Measurements from ENCODE around the gene SOX1. TPM values are rescaled to one million over a fixed set of nuclear protein-coding genes. Genes with fewer than 3 reads are reported as not detected.
A peak's percentile ranks its signal among the peaks of the same experiment; 100 is the strongest.

SOX1 gene
- total and polyA plus RNA-seq, 8 donors: 0.08 TPM; not detected in 7

GRCh38 chr13:112112534-112113276, 45.8 kb downstream of the SOX1 start:
- Histone ChIP-seq H3K4me1 (no peaks in the 10 kb centered on the region), H3K27me3 (peaks cover 26 to 93% of the 10 kb centered on the region in 2 donors), H3K27ac (no peak overlapping the region), H3K9me3 (no peaks in the 10 kb centered on the region), H3K4me3 (no peak overlapping the region), H3K36me3 (no peaks in the 10 kb centered on the region)
- ATAC-seq: no peak
- no peak for DNase-seq
- TF ChIP-seq CTCF (IDR thresholded peaks at IDR 0.05): no peak
- intact Hi-C loops (cut with DNase I): no loop called here

- Histone ChIP-seq H3K36me3 (no peaks in the 10 kb centered on the region), H3K27ac (no peak overlapping the region), H3K27me3 (peaks cover 20 to 93% of the 10 kb centered on the region in 2 donors), H3K4me3 (no peak overlapping the region), H3K9me3 (no peaks in the 10 kb centered on the region), H3K4me1 (no peaks in the 10 kb centered on the region)
- intact Hi-C loops (cut with DNase I): no loop called here
- TF ChIP-seq CTCF (IDR thresholded peaks at IDR 0.05): no peak
- DNase-seq (no peak), ATAC-seq (peak; percentile 63)
These were observed 46.4 kb downstream of the SOX1 start for GRCh38 chr13:112113348-112113747.

- no peak overlapping the region for H3K27ac ChIP-seq
- DNase-seq: no peak
- intact Hi-C loops (cut with DNase I): no loop called here
- H3K4me1 ChIP-seq: no peaks in the 10 kb centered on the region
- no peak overlapping the region for H3K4me3 ChIP-seq
- TF ChIP-seq CTCF (IDR thresholded peaks at IDR 0.05): no peak
- H3K27me3 ChIP-seq: peaks cover 18 to 93% of the 10 kb centered on the region in 2 donors
- no peaks in the 10 kb centered on the region for H3K9me3 ChIP-seq
- H3K36me3 ChIP-seq: no peaks in the 10 kb centered on the region
- ATAC-seq: no peak
These were observed 46.9 kb downstream of the SOX1 start for GRCh38 chr13:112113851-112114250.

- Histone ChIP-seq H3K9me3 (no peaks in the 10 kb centered on the region), H3K27ac (no peak overlapping the region), H3K4me3 (no peak overlapping the region), H3K27me3 (peaks cover 15 to 88% of the 10 kb centered on the region in 2 donors), H3K36me3 (no peaks in the 10 kb centered on the region), H3K4me1 (no peaks in the 10 kb centered on the region)
- intact Hi-C loops (cut with DNase I): no loop called here
- TF ChIP-seq CTCF (IDR thresholded peaks at IDR 0.05): no peak
- ATAC-seq: no peak
- no peak for DNase-seq
These were observed 47.4 kb downstream of the SOX1 start for GRCh38 chr13:112114391-112114790.

GRCh38 chr13:112115403-112116091, 48.6 kb downstream of the SOX1 start:
- Histone ChIP-seq H3K9me3 (no peaks in the 10 kb centered on the region), H3K4me1 (no peaks in the 10 kb centered on the region), H3K4me3 (no peak overlapping the region), H3K27me3 (peaks cover 9 to 80% of the 10 kb centered on the region in 2 donors), H3K27ac (no peak overlapping the region), H3K36me3 (no peaks in the 10 kb centered on the region)
- intact Hi-C loops (cut with DNase I): no loop called here
- no peak for ATAC-seq
- no peak for TF ChIP-seq CTCF (IDR thresholded peaks at IDR 0.05)
- peak in 1 of 4 donors; percentile 76 for DNase-seq

Data from left lung (tissue), 10 donors.